ENCODE results near the gene CRYBG1. TPM values are rescaled to one million over a fixed set of nuclear protein-coding genes. Genes with fewer than 3 reads are reported as not detected.

CRYBG1 gene
- total and polyA plus RNA-seq, 8 donors, result 2.3 to 9.2 (median 4.3) TPM

DNA sequence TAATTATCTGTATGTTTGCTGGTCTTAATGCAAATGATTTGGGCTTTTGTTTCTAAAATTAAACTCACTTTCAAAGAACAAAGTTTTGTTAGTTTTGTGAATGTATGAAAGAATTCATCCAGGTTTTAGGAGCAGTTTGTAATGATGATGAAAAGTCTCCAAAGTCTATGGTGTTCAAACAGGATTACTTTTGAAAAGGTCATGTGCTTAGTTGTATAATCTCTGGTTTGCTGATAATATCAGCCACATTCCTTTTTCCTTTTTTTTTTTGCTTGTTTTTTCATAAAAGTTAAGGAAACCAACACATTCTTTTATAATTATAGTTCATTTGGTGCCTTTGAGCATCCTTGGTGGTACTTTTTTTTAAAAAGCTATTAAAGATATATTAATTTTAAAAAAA is 179.9 kb downstream of the CRYBG1 start:
- Histone ChIP-seq H3K27ac (no peak overlapping the region), H3K9me3 (no peaks in the 10 kb centered on the region), H3K4me1 (no peaks in the 10 kb centered on the region), H3K4me3 (no peak overlapping the region), H3K27me3 (no peaks in the 10 kb centered on the region), H3K36me3 (no peaks in the 10 kb centered on the region)
- DNase-seq, result no peak
- no peak for FAIRE-seq
- no peak for ATAC-seq
- intact Hi-C loops (cut with DNase I), result no loop called here
- TF ChIP-seq, protein P1, sequence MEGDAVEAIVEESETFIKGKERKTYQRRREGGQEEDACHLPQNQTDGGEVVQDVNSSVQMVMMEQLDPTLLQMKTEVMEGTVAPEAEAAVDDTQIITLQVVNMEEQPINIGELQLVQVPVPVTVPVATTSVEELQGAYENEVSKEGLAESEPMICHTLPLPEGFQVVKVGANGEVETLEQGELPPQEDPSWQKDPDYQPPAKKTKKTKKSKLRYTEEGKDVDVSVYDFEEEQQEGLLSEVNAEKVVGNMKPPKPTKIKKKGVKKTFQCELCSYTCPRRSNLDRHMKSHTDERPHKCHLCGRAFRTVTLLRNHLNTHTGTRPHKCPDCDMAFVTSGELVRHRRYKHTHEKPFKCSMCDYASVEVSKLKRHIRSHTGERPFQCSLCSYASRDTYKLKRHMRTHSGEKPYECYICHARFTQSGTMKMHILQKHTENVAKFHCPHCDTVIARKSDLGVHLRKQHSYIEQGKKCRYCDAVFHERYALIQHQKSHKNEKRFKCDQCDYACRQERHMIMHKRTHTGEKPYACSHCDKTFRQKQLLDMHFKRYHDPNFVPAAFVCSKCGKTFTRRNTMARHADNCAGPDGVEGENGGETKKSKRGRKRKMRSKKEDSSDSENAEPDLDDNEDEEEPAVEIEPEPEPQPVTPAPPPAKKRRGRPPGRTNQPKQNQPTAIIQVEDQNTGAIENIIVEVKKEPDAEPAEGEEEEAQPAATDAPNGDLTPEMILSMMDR (IDR thresholded peaks at IDR 0.05), result no peak

DNA sequence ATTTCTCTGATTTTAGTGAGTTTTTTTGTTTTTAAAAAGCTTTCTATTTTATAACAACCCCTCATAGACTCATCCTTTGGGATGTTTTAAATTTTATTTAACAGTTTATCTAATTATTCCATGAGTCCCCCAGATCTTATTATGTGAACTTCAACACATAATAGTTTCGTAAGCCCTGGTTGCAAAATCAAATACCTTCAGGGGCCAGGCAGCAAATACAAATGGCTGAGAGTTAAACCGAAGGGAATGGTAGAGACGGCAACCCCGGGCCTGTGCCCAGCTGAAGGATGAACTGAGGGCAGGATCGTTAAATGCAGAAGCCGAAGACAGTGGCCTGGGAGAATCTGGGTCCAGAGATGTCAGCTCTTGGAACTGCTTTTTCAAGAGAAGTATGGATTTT is 180.4 kb downstream of the CRYBG1 start:
- WGBS, 2 donors, result 87 to 91% methylated on average over 6 of the region's 6 CpGs
- Histone ChIP-seq H3K4me3 (no peak overlapping the region), H3K27me3 (no peaks in the 10 kb centered on the region), H3K36me3 (no peaks in the 10 kb centered on the region), H3K4me1 (peaks cover 0 to 1% (median 0%) of the 10 kb centered on the region in 3 donors), H3K9me3 (no peaks in the 10 kb centered on the region), H3K27ac (no peak overlapping the region)
- TF ChIP-seq, protein P1 (IDR thresholded peaks at IDR 0.05), result no peak
- no peak for FAIRE-seq
- intact Hi-C loops (cut with DNase I), result no loop called here
- ATAC-seq, result no peak
- no peak for DNase-seq

DNA sequence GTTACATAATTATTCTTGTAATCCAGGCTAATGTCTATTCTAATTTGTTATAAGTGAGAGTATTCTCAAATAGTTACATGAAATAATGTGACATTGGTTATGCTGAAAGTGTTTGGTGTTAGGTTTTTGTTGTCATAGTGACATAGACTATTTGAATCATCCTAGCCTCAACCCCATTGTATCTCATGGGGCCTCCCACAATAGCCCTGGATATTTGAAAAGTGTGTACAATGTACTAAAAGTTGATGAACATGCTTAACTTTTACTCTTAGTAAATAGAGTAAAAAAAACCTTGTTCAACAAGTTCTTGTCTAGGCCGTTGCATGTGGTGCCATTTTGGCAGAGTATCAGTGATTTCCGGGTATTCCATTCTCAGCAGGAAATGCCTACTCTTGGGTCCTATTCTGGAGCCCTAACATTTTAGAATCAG is 185.8 kb downstream of the CRYBG1 start:
- peak overlapping the region in 2 of 4 donors; percentile 6 to 7 for H3K27ac ChIP-seq
- no peak for FAIRE-seq
- peak in 3 of 4 donors; percentile 21 to 57 (median 37) for ATAC-seq

DNA sequence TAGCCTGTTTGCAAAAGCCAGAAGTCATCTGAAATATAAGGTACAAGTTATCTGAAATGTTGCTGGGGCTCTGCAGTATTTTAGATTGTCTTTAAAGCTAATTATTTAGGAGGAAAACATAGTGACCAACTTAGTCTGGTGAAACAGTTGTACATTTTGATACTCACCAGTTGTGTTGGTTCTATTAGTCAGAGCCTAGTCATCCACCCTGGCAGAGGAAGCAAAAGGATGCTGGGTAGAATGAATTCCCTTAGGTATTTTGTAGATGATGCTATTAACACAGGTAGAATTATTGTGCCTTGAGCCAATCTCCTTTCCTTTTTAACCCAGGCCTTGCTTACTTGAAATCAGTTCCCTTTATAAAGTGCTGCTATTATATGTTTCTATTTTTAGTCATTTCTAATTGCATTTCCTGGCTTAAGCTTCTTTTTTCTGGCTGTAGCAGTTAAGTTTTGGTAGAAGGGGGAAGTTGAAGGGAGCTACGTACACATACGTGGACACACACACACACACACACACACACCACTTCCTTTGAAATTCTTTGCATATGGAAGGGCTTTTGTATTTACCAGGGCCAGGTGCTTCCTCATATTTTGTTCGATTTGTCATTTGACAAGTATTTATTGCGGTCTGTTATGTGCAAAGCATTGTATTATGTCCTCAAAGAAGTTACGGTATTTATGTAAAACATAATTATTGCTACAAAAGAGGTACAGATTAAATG is 186.3 kb downstream of the CRYBG1 start:
- TF ChIP-seq, protein P1 (IDR thresholded peaks at IDR 0.05), result no peak
- no peak for DNase-seq
- no peak for FAIRE-seq
- no peak overlapping the region for H3K4me3 ChIP-seq
- H3K4me1 ChIP-seq, result peaks cover 0 to 18% (median 0%) of the 10 kb centered on the region in 3 donors
- intact Hi-C loops (cut with DNase I), result no loop called here
- peak overlapping the region in 3 of 4 donors; percentile 7 to 34 (median 13) for H3K27ac ChIP-seq
- 53 to 70% methylated on average over 5 of the region's 5 CpGs for WGBS, 2 donors
- H3K36me3 ChIP-seq, result no peaks in the 10 kb centered on the region
- H3K9me3 ChIP-seq, result no peaks in the 10 kb centered on the region
- H3K27me3 ChIP-seq, result no peaks in the 10 kb centered on the region
- ATAC-seq, result peak in 3 of 4 donors; percentile 47 to 77 (median 64)

More for the DNA sequence above, 185.8 kb downstream of the CRYBG1 start:
- no peak overlapping the region for H3K4me3 ChIP-seq
- H3K9me3 ChIP-seq, result no peaks in the 10 kb centered on the region
- H3K4me1 ChIP-seq, result peaks cover 0 to 18% (median 0%) of the 10 kb centered on the region in 3 donors
- H3K27me3 ChIP-seq, result no peaks in the 10 kb centered on the region
- DNase-seq, result no peak
- TF ChIP-seq, protein P1 (IDR thresholded peaks at IDR 0.05), result no peak
- intact Hi-C loops (cut with DNase I), result no loop called here
- 33 to 44% methylated on average over 2 of the region's 2 CpGs for WGBS, 2 donors
- no peaks in the 10 kb centered on the region for H3K36me3 ChIP-seq

Measured in pancreas (tissue), 10 donors.